CD14-positive monocyte (primary cell): ENCODE results near the gene SCN9A. TPM values are rescaled to one million over a fixed set of nuclear protein-coding genes. Genes with fewer than 3 reads are reported as not detected.

Experiments used
- DNase-seq, 3 donors: peaks; one replicate each; pipeline ENCODE4 v3.0.0-alpha.2; 2011 to 2022
- H2AFZ ChIP-seq: 2 replicates; pipeline ENCODE4 v1.6.0; 2012; ENCODE audit warnings: mild to moderate bottlenecking, low read depth, low read length, inconsistent platforms; ENCODE audit not compliant: insufficient read depth, poor library complexity, severe bottlenecking
- H3K27ac ChIP-seq, 2 donors: 1 replicate in 1 of 2; 2 replicates in 1 of 2; pipeline ENCODE4 v1.5.1; 2012 to 2013; ENCODE audit warnings: low read length in 2 of 2, control low read depth in 1 of 2, inconsistent platforms in 1 of 2, low read depth in 1 of 2, mild to moderate bottlenecking in 1 of 2
- H3K27me3 ChIP-seq, 2 donors: one replicate each; pipeline versions ENCODE4 v1.6.0 to v1.6.1; 2011 to 2013; ENCODE audit warnings: low read length in 2 of 2; ENCODE audit not compliant: control insufficient read depth in 2 of 2, insufficient read depth in 2 of 2
- H3K36me3 ChIP-seq, 2 donors: replicated peaks in 1 of 2; 1 replicate in 1 of 2; 2 replicates in 1 of 2; pipeline versions ENCODE4 v1.5.1 to v1.6.1; 2012 to 2013; ENCODE audit warnings: low read length in 2 of 2, control low read depth in 1 of 2, inconsistent platforms in 1 of 2, mild to moderate bottlenecking in 1 of 2; ENCODE audit not compliant: insufficient read depth in 2 of 2, control insufficient read depth in 1 of 2
- H3K4me1 ChIP-seq, 2 donors: 1 replicate in 1 of 2; 2 replicates in 1 of 2; pipeline versions ENCODE4 v1.5.1 to v1.6.1; 2012 to 2013; ENCODE audit warnings: low read length in 2 of 2, control low read depth in 1 of 2, inconsistent platforms in 1 of 2, mild to moderate bottlenecking in 1 of 2, moderate library complexity in 1 of 2; ENCODE audit not compliant: insufficient read depth in 2 of 2, control insufficient read depth in 1 of 2
- H3K4me2 ChIP-seq: replicated peaks from 2 replicates; pipeline ENCODE3; 2012; ENCODE audit warnings: low read length, moderate library complexity, mild to moderate bottlenecking; ENCODE audit not compliant: poor library complexity, severe bottlenecking; ENCODE audit errors: extremely low read depth
- H3K4me3 ChIP-seq, 3 experiments: fragments of 200-600 bp in 1 of 3; sonication (generic) in 1 of 3; replicated peaks in 1 of 3; 1 replicate in 2 of 3; 2 replicates in 1 of 3; pipeline ENCODE4 v1.5.1; 2011 to 2013; ENCODE audit warnings: low read length in 3 of 3, mild to moderate bottlenecking in 3 of 3, control low read depth in 2 of 3, low read depth in 2 of 3, inconsistent platforms in 1 of 3, moderate library complexity in 1 of 3
- H3K79me2 ChIP-seq: 2 replicates; pipeline ENCODE4 v1.6.0; 2012; ENCODE audit warnings: mild to moderate bottlenecking, control low read depth, inconsistent platforms, low read length, moderate library complexity; ENCODE audit not compliant: insufficient read depth
- H3K9ac ChIP-seq: 2 replicates; pipeline ENCODE4 v1.6.0; 2017; ENCODE audit warnings: low read length, mild to moderate bottlenecking; ENCODE audit not compliant: insufficient read depth, poor library complexity, severe bottlenecking
- H3K9me3 ChIP-seq, 2 donors: replicated peaks in 1 of 2; 1 replicate in 1 of 2; 2 replicates in 1 of 2; pipeline versions ENCODE4 v1.5.1 to v1.6.1; 2012 to 2013; ENCODE audit warnings: low read length in 2 of 2, control low read depth in 1 of 2; ENCODE audit not compliant: control insufficient read depth in 1 of 2, insufficient read depth in 1 of 2
- H4K20me1 ChIP-seq: 2 replicates; pipeline ENCODE4 v1.6.0; 2012; ENCODE audit warnings: mild to moderate bottlenecking, low read length, control low read depth, moderate library complexity; ENCODE audit not compliant: insufficient read depth
- H3K27ac Mint-ChIP-seq, 7 donors: one replicate each; pipeline ENCODE4 v1.8.0; 2020; ENCODE audit warnings: mild to moderate bottlenecking in 7 of 7, mixed read lengths in 7 of 7, moderate library complexity in 6 of 7, inconsistent platforms in 2 of 7
- H3K27me3 Mint-ChIP-seq, 3 donors: one replicate each; pipeline ENCODE4 v1.8.0; 2021 to 2022; ENCODE audit warnings: low read depth in 3 of 3, mild to moderate bottlenecking in 3 of 3, mixed read lengths in 3 of 3, moderate library complexity in 3 of 3, inconsistent platforms in 1 of 3
- H3K36me3 Mint-ChIP-seq, 2 donors: one replicate each; pipeline ENCODE4 v1.8.0; 2020; ENCODE audit warnings: mixed read lengths in 2 of 2, inconsistent platforms in 1 of 2, mild to moderate bottlenecking in 1 of 2
- H3K4me1 Mint-ChIP-seq: one replicate; pipeline ENCODE4 v1.8.0; 2020; ENCODE audit warnings: mild to moderate bottlenecking, mixed read lengths
- H3K4me3 Mint-ChIP-seq, 2 donors: one replicate each; pipeline ENCODE4 v1.8.0; 2020; ENCODE audit warnings: mild to moderate bottlenecking in 2 of 2, mixed read lengths in 2 of 2, moderate library complexity in 1 of 2
- H3K9me3 Mint-ChIP-seq, 7 donors: one replicate each; pipeline ENCODE4 v1.8.0; 2020 to 2022; ENCODE audit warnings: mixed read lengths in 7 of 7, mild to moderate bottlenecking in 6 of 7, moderate library complexity in 6 of 7, inconsistent platforms in 2 of 7
- CTCF ChIP-seq: fragments of 200-600 bp; IDR thresholded peaks from one replicate; pipeline ENCODE4 v1.8.0; 2022; ENCODE audit warnings: antibody characterized with exemption, mild to moderate bottlenecking
- WGBS: methylation state at CpG from one replicate; pipeline ENCODE4 v1.1.5; 2013; ENCODE audit warnings: missing lambda C conversion rate; ENCODE audit not compliant: insufficient coverage; 5-methylcytosine and 5-hydroxymethylcytosine counted together
- intact Hi-C, 2 donors: fragments of 100-400 bp; cut with micrococcal nuclease; formaldehyde crosslinking; loops; one replicate each; pipeline versions ENCODE4 v1.15.0 to v1.15.1; 2023
- polyA plus RNA-seq, 3 donors: library from polyadenylated mRNA; depleted of rRNA in 1 of 3; unstranded in 2 of 3; stranded (reverse) in 1 of 3; fragments of 300-500 nt in 2 of 3; fragments of >200 nt in 1 of 3; fragmentation: Illumina TruSeq in 2 of 3; gene quantifications; 1 replicate in 2 of 3; 2 replicates in 1 of 3; pipeline ENCODE4 v1.2.3, GENCODE V29; 2012 to 2021

The SCN9A gene
- polyA plus RNA-seq, 3 donors: 0.24 to 0.67 (median 0.26) TPM

- Histone ChIP-seq H3K4me1 (no peaks in the 10 kb centered on the region), H4K20me1 (no peaks in the 10 kb centered on the region), H3K4me2 (no peak overlapping the region), H3K9ac (no peak overlapping the region), H2AFZ (no peak overlapping the region), H3K4me3 (no peak overlapping the region), H3K27me3 (no peaks in the 10 kb centered on the region), H3K79me2 (no peaks in the 10 kb centered on the region), H3K36me3 (no peaks in the 10 kb centered on the region), H3K27ac (no peak overlapping the region), H3K9me3 (no peaks in the 10 kb centered on the region)
- DNase-seq: no peak
- Mint-ChIP-seq H3K27ac (no peak overlapping the region), H3K36me3 (no peaks in the 10 kb centered on the region), H3K4me3 (no peak overlapping the region), H3K4me1 (no peaks in the 10 kb centered on the region), H3K27me3 (no peaks in the 10 kb centered on the region), H3K9me3 (no peaks in the 10 kb centered on the region)
- intact Hi-C loops: no loop called here
- TF ChIP-seq CTCF: no peak
- no CpG with 5 or more reads among the region's 3 CpGs for WGBS
Measured at GRCh38 chr2:166365239-166365638, 10.5 kb downstream of the SCN9A start.

GRCh38 chr2:166364476-166365161 is 11.1 kb downstream of the SCN9A start:
- Histone ChIP-seq H2AFZ (no peak overlapping the region), H3K4me1 (no peaks in the 10 kb centered on the region), H3K27me3 (no peaks in the 10 kb centered on the region), H3K9me3 (no peaks in the 10 kb centered on the region), H3K9ac (no peak overlapping the region), H4K20me1 (no peaks in the 10 kb centered on the region), H3K79me2 (no peaks in the 10 kb centered on the region), H3K27ac (no peak overlapping the region), H3K4me2 (no peak overlapping the region), H3K4me3 (no peak overlapping the region), H3K36me3 (no peaks in the 10 kb centered on the region)
- no peak overlapping the region for H3K4me3 Mint-ChIP-seq
- TF ChIP-seq CTCF: no peak
- no peak overlapping the region for H3K27ac Mint-ChIP-seq
- H3K36me3 Mint-ChIP-seq: no peaks in the 10 kb centered on the region
- H3K27me3 Mint-ChIP-seq: no peaks in the 10 kb centered on the region
- no peaks in the 10 kb centered on the region for H3K9me3 Mint-ChIP-seq
- intact Hi-C loops: no loop called here
- no CpG with 5 or more reads among the region's 9 CpGs for WGBS
- no peaks in the 10 kb centered on the region for H3K4me1 Mint-ChIP-seq
- DNase-seq: no peak
